IMR-90 (cell line): ENCODE measurements around the gene KIAA0040. TPM values are rescaled to one million over a fixed set of nuclear protein-coding genes. Genes with fewer than 3 reads are reported as not detected.

ENCODE experiments used
- ATAC-seq: fragments of 200-7000 bp; cut with Tn5 transposase; 2 replicates; pipeline ENCODE4 v1.9.1; 2020; ENCODE audit warnings: low read depth, mild to moderate bottlenecking, moderate library complexity
- BruUV-seq: library from RNA; stranded (reverse); fragments of 400-500 nt; replicated peaks from 2 replicates; lab custom pipeline; 2021; lab: Mats Ljungman, UMichigan
- CTCF ChIA-PET: fragments of 300-600 bp; formaldehyde crosslinking; extraction: SDS; loops from one replicate; lab custom pipeline; 2021; ENCODE audit warnings: antibody characterized with exemption; lab: Yijun Ruan, JAX
- POLR2A ChIA-PET: fragments of 300-600 bp; sonication (Branson Sonifier 250); formaldehyde crosslinking; loops from one replicate; lab custom pipeline; 2022; ENCODE audit warnings: antibody characterized with exemption; ENCODE audit not compliant: unreplicated experiment; lab: Charles Lee
- DNase-seq: peaks from one replicate; pipeline ENCODE4 v3.0.0; 2013
- H2AFZ ChIP-seq: replicated peaks from 2 replicates; pipeline ENCODE3; 2013; ENCODE audit warnings: low read length, mild to moderate bottlenecking; ENCODE audit not compliant: poor library complexity
- H2AK5ac ChIP-seq: 2 replicates; pipeline ENCODE4 v1.6.1; 2013; ENCODE audit warnings: low read depth, low read length, inconsistent platforms
- H2AK9ac ChIP-seq: replicated peaks from 2 replicates; pipeline ENCODE3; 2013; ENCODE audit warnings: mild to moderate bottlenecking, low read depth, low read length, moderate library complexity; ENCODE audit not compliant: poor library complexity
- H2BK120ac ChIP-seq: 2 replicates; pipeline ENCODE4 v1.6.1; 2013; ENCODE audit warnings: low read depth, low read length, inconsistent platforms
- H2BK15ac ChIP-seq: 3 replicates; pipeline ENCODE4 v1.6.1; 2013; ENCODE audit warnings: low read depth, low read length, inconsistent platforms
- H2BK20ac ChIP-seq: 2 replicates; pipeline ENCODE4 v1.6.1; 2013; ENCODE audit warnings: low read depth, mild to moderate bottlenecking, inconsistent platforms, low read length, moderate library complexity
- H2BK5ac ChIP-seq: 2 replicates; pipeline ENCODE4 v1.6.1; 2013; ENCODE audit warnings: mild to moderate bottlenecking, low read depth, low read length, inconsistent platforms; ENCODE audit not compliant: poor library complexity, severe bottlenecking
- H3K14ac ChIP-seq: replicated peaks from 2 replicates; pipeline ENCODE4 v1.6.1; 2013; ENCODE audit warnings: low read depth, low read length, inconsistent platforms
- H3K18ac ChIP-seq: 2 replicates; pipeline ENCODE4 v1.6.1; 2013; ENCODE audit warnings: low read depth, low read length, control low read depth
- H3K23ac ChIP-seq: 2 replicates; pipeline ENCODE4 v1.6.1; 2013; ENCODE audit warnings: low read depth, low read length, inconsistent platforms
- H3K27ac ChIP-seq: 2 replicates; pipeline ENCODE4 v1.5.1; 2013; ENCODE audit warnings: mild to moderate bottlenecking, control low read depth, low read length; ENCODE audit not compliant: insufficient read depth
- H3K27me3 ChIP-seq: 2 replicates; pipeline ENCODE4 v1.6.1; 2013; ENCODE audit warnings: low read length; ENCODE audit not compliant: control insufficient read depth, insufficient read depth
- H3K36me3 ChIP-seq: 2 replicates; pipeline ENCODE4 v1.6.1; 2013; ENCODE audit warnings: low read length, mixed read lengths; ENCODE audit not compliant: control insufficient read depth, insufficient read depth
- H3K4ac ChIP-seq: 2 replicates; pipeline ENCODE4 v1.6.1; 2013; ENCODE audit warnings: low read depth, low read length, inconsistent platforms
- H3K4me1 ChIP-seq: 2 replicates; pipeline ENCODE4 v1.6.1; 2013; ENCODE audit warnings: low read length, mixed read lengths; ENCODE audit not compliant: control insufficient read depth, insufficient read depth
- H3K4me2 ChIP-seq: 2 replicates; pipeline ENCODE4 v1.6.1; 2013; ENCODE audit warnings: low read depth, mild to moderate bottlenecking, control low read depth, low read length, moderate library complexity
- H3K4me3 ChIP-seq: 2 replicates; pipeline ENCODE4 v1.5.1; 2013; ENCODE audit warnings: low read depth, mild to moderate bottlenecking, control low read depth, low read length, moderate library complexity; ENCODE audit not compliant: insufficient read depth
- H3K56ac ChIP-seq: 2 replicates; pipeline ENCODE4 v1.6.1; 2013; ENCODE audit warnings: low read length, inconsistent platforms; ENCODE audit not compliant: insufficient read depth; ENCODE audit errors: extremely low read depth
- H3K79me1 ChIP-seq, 2 experiments: 2 replicates each; pipeline ENCODE4 v1.6.1; 2013; ENCODE audit warnings: low read length in 2 of 2, inconsistent platforms in 1 of 2, low read depth in 1 of 2
- H3K9ac ChIP-seq: 2 replicates; pipeline ENCODE4 v1.6.1; 2013; ENCODE audit warnings: low read depth, low read length, control low read depth
- H3K9me1 ChIP-seq: 2 replicates; pipeline ENCODE4 v1.6.1; 2013; ENCODE audit warnings: low read length, inconsistent platforms; ENCODE audit not compliant: insufficient read depth
- H3K9me3 ChIP-seq: 2 replicates; pipeline ENCODE4 v1.6.1; 2013; ENCODE audit warnings: low read length; ENCODE audit not compliant: control insufficient read depth, insufficient read depth
- H4K20me1 ChIP-seq: 2 replicates; pipeline ENCODE4 v1.6.1; 2013; ENCODE audit warnings: low read length, inconsistent platforms; ENCODE audit not compliant: insufficient read depth
- H4K5ac ChIP-seq: 2 replicates; pipeline ENCODE4 v1.6.1; 2013; ENCODE audit warnings: mild to moderate bottlenecking, low read depth, low read length, control low read depth
- H4K8ac ChIP-seq, 2 experiments: 2 replicates each; pipeline ENCODE4 v1.6.1; 2013; ENCODE audit warnings: low read depth in 2 of 2, low read length in 2 of 2, control low read depth in 1 of 2, inconsistent platforms in 1 of 2
- H4K91ac ChIP-seq: 2 replicates; pipeline ENCODE4 v1.6.1; 2013; ENCODE audit warnings: low read depth, low read length, inconsistent platforms; ENCODE audit not compliant: insufficient read depth
- FOS ChIP-seq: fragments of 150-350 bp; IDR thresholded peaks from 2 replicates; pipeline ENCODE4 v1.6.1; 2016; ENCODE audit warnings: low read depth, low read length
- MAFK ChIP-seq: IDR thresholded peaks from 2 replicates; pipeline ENCODE4 v1.6.1; 2012; ENCODE audit warnings: low read depth, low read length, improper control_type of control experiment
- WGBS, 2 experiments: methylation state at CpG; one replicate each; pipeline versions ENCODE4 v1.1.5 to v1.1.7; 2013; ENCODE audit warnings: missing lambda C conversion rate in 2 of 2; ENCODE audit not compliant: insufficient read length in 1 of 2; ENCODE audit errors: extremely low coverage in 2 of 2; 5-methylcytosine and 5-hydroxymethylcytosine counted together
- dilution Hi-C: fragments of 300-500 bp; cut with HindIII; formaldehyde crosslinking; loops from one replicate; pipeline ENCODE4 v1.14.3; 2018; ENCODE audit warnings: low sequenced_read_pairs; ENCODE audit not compliant: unreplicated experiment
- in situ Hi-C: fragments of 300-500 bp; cut with MboI; formaldehyde crosslinking; loops from 3 replicates; pipeline ENCODE4 v1.14.3; 2019; ENCODE audit warnings: low sequenced_read_pairs, inconsistent platforms, mixed read lengths
- intact Hi-C: fragments of 100-400 bp; cut with micrococcal nuclease; formaldehyde crosslinking; loops from 2 replicates; pipeline ENCODE4 v1.10.0; 2022
- polyA plus RNA-seq, 3 experiments: library from polyadenylated mRNA; depleted of rRNA; stranded (reverse); fragments of >200 nt; gene quantifications; 2 replicates each; pipeline ENCODE4 v1.2.3, GENCODE V29; 2012; ENCODE audit warnings: low replicate concordance in 1 of 3
- total RNA-seq: library from RNA; depleted of rRNA; stranded (reverse); fragments of >200 nt; gene quantifications from 2 replicates; pipeline ENCODE4 v1.2.3, GENCODE V29; 2012

The KIAA0040 gene
- total and polyA plus RNA-seq, 2 of the 4 experiments (the other 2 are of a cell fraction): 0.05 to 0.18 TPM

DNA sequence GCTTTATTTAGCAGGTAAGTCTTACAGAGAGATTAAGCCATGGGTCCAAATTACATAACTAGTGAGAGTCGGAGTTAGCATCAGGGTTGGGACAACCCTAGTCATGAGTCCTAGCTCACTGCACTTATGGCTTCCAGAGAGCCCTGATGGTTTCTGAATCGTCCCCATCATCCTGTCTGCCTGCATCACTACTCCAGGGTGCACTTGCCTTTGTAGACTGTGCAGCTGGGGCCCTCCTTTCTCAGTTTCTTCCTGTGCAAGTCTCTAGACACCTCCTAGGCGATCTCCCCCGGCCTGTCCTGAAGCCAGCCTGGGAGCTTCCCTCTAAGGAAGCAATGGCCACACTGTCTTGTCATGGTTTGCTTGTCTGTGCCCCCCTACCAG is 37.1 kb downstream of the KIAA0040 start:
- Histone ChIP-seq H3K27me3 (peaks cover 3% of the 10 kb centered on the region; the same call in 1 of the 2 replicates), H2AK5ac (no peak overlapping the region), H3K79me1 (no peaks in the 10 kb centered on the region), H3K4me2 (no peak overlapping the region), H2BK120ac (no peak overlapping the region), H3K9me1 (no peaks in the 10 kb centered on the region), H3K18ac (no peak overlapping the region), H2BK5ac (no peak overlapping the region), H2BK20ac (no peak overlapping the region), H3K27ac (no peak overlapping the region), H3K9me3 (no peaks in the 10 kb centered on the region), H3K56ac (no peak overlapping the region), H2BK15ac (no peak overlapping the region), H3K36me3 (no peaks in the 10 kb centered on the region), H4K20me1 (no peaks in the 10 kb centered on the region), H2AFZ (no peak overlapping the region), H3K4me1 (no peaks in the 10 kb centered on the region), H4K91ac (no peak overlapping the region), H3K4ac (no peak overlapping the region), H4K8ac (no peak overlapping the region), H2AK9ac (no peak overlapping the region), H3K9ac (no peak overlapping the region), H3K14ac (no peak overlapping the region), H4K5ac (no peak overlapping the region), H3K4me3 (no peak overlapping the region), H3K23ac (no peak overlapping the region)
- DNase-seq: no peak
- BruUV-seq: no TSS peak
- TF ChIP-seq MAFK (no peak), FOS (no peak)
- ATAC-seq: no peak
- ChIA-PET POLR2A (no interaction called here), CTCF (interaction anchor here (0.5 to 3.0 kb wide), 9 partner anchors 8 to 1725 kb away, joined by 3 to 18 read pairs (median 3); no protein-coding TSS in a partner anchor)
- dilution Hi-C loops: no loop called here
- no CpG with 5 or more reads among the region's 4 CpGs for WGBS, 2 experiments
- in situ Hi-C loops: loop anchor here (5.0 to 25.0 kb wide), 2 partner anchors 167 to 1707 kb away; no protein-coding TSS in a partner anchor
- intact Hi-C loops: loop anchor here (10.0 kb wide), 1 partner anchor 729 kb away; no protein-coding TSS in a partner anchor
